ENCODE measurements around the gene USP24.

DNA sequence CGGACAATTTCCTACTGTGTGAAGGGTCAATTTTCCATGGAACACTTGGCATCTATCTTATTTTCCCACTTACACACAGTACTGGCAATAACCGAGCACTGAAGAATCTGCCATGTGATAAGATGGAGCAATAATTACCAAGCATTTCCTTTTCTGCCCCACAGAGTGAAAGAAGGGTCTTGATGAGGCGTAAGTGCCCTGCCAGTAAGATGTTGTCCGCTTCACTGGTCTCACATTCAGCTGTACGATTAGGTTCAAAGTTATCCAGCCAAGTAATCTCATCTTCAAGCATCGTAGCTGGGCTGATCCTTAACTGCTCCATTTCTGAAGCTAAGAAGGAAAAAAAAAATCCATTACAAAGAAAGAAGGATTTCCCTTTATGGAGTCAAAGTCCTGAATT lies 108.1 kb downstream of the USP24 start:
- TF ChIP-seq YY1 (IDR thresholded peaks at IDR 0.05; ENCODE audit: low read depth, low read length) (no peak), POLR2AphosphoS5 (IDR thresholded peaks at IDR 0.05; ENCODE audit: low read length) (no peak), SMC3 (IDR thresholded peaks at IDR 0.05; ENCODE audit: borderline replicate concordance, low read length) (no peak), POLR2A (IDR thresholded peaks at IDR 0.05; ENCODE audit: low read depth, low read length) (no peak), SMARCA5 (IDR thresholded peaks at IDR 0.05) (no peak), GABPA (IDR thresholded peaks at IDR 0.05; ENCODE audit: low read depth) (no peak)
- TF ChIP-seq, protein P1, sequence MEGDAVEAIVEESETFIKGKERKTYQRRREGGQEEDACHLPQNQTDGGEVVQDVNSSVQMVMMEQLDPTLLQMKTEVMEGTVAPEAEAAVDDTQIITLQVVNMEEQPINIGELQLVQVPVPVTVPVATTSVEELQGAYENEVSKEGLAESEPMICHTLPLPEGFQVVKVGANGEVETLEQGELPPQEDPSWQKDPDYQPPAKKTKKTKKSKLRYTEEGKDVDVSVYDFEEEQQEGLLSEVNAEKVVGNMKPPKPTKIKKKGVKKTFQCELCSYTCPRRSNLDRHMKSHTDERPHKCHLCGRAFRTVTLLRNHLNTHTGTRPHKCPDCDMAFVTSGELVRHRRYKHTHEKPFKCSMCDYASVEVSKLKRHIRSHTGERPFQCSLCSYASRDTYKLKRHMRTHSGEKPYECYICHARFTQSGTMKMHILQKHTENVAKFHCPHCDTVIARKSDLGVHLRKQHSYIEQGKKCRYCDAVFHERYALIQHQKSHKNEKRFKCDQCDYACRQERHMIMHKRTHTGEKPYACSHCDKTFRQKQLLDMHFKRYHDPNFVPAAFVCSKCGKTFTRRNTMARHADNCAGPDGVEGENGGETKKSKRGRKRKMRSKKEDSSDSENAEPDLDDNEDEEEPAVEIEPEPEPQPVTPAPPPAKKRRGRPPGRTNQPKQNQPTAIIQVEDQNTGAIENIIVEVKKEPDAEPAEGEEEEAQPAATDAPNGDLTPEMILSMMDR (IDR thresholded peaks at IDR 0.05 in 2 of 3, conservative IDR thresholded peaks at IDR 0.05 in 1 of 3; ENCODE audit: control insufficient read depth in 2 of 3, extremely low read depth in 1 of 3, insufficient read depth in 1 of 3, low read depth in 3 of 3, low read length in 3 of 3), result no peak

Measured in GM12878 (cell line).